SK-N-SH treated with all-trans-retinoic acid at 6 μM for 48 hours (cell line): ENCODE data around the gene UVSSA.
A peak's percentile ranks its signal among the peaks of the same experiment; 100 is the strongest.

Experiments
- ATAC-seq: fragments of 200-7000 bp; cut with Tn5 transposase; 3 replicates; pipeline ENCODE4 v1.9.1; 2020; ENCODE audit warnings: mild to moderate bottlenecking, moderate library complexity
- ARNTL ChIP-seq: fragments of 450-650 bp; formaldehyde crosslinking; IDR thresholded peaks from 2 replicates; pipeline ENCODE4 v1.5.0; 2020; ENCODE audit warnings: low read depth, mild to moderate bottlenecking, moderate library complexity, borderline replicate concordance
- BACH2 ChIP-seq: fragments of 250-450 bp; sonication (Bioruptor Pico); IDR thresholded peaks from 2 replicates; pipeline ENCODE4 v1.9.0; 2021; ENCODE audit warnings: mild to moderate bottlenecking, borderline replicate concordance
- CREB5 ChIP-seq: fragments of 250-450 bp; sonication (Bioruptor Pico); IDR thresholded peaks from 2 replicates; pipeline ENCODE4 v1.5.1; 2020; ENCODE audit warnings: low read depth, mild to moderate bottlenecking, moderate library complexity
- CSDC2 ChIP-seq: fragments of 250-450 bp; sonication (Bioruptor Pico); IDR thresholded peaks from 2 replicates; pipeline ENCODE4 v1.5.0; 2020; ENCODE audit warnings: mild to moderate bottlenecking, moderate library complexity
- CSRNP3 ChIP-seq: fragments of 250-450 bp; sonication (Bioruptor Pico); IDR thresholded peaks from 2 replicates; pipeline ENCODE4 v1.5.1; 2021; ENCODE audit warnings: mild to moderate bottlenecking, moderate library complexity
- ESRRG ChIP-seq: fragments of 250-450 bp; sonication (Bioruptor Pico); IDR thresholded peaks from 2 replicates; pipeline ENCODE4 v1.6.1; 2021; ENCODE audit warnings: mild to moderate bottlenecking
- GLIS3 ChIP-seq: fragments of 250-450 bp; sonication (Bioruptor Pico); IDR thresholded peaks from 2 replicates; pipeline ENCODE4 v1.5.0; 2020; ENCODE audit warnings: mild to moderate bottlenecking, moderate library complexity
- ISL1 ChIP-seq: fragments of 250-450 bp; sonication (Bioruptor Pico); IDR thresholded peaks from 2 replicates; pipeline ENCODE4 v2.1.2; 2022; ENCODE audit warnings: mild to moderate bottlenecking, moderate library complexity
- OSR1 ChIP-seq: fragments of 250-450 bp; sonication (Bioruptor Pico); IDR thresholded peaks from 2 replicates; pipeline ENCODE4 v1.8.0; 2022; ENCODE audit warnings: moderate library complexity, mild to moderate bottlenecking, inconsistent platforms
- PPARA ChIP-seq: fragments of 250-450 bp; sonication (Bioruptor Pico); IDR thresholded peaks from 2 replicates; pipeline ENCODE4 v1.5.0; 2020; ENCODE audit warnings: mild to moderate bottlenecking, borderline replicate concordance
- RARB ChIP-seq: fragments of 250-450 bp; sonication (Bioruptor Pico); IDR thresholded peaks from 2 replicates; pipeline ENCODE4 v1.8.0; 2021; ENCODE audit warnings: mild to moderate bottlenecking, moderate library complexity
- SNAI2 ChIP-seq: fragments of 250-450 bp; sonication (Bioruptor Pico); IDR thresholded peaks from 2 replicates; pipeline ENCODE4 v1.5.0; 2020; ENCODE audit warnings: mild to moderate bottlenecking, moderate library complexity
- TCF4 ChIP-seq: fragments of 250-450 bp; sonication (Bioruptor Pico); IDR thresholded peaks from 2 replicates; pipeline ENCODE4 v1.8.0; 2021; ENCODE audit warnings: mild to moderate bottlenecking, moderate library complexity, borderline replicate concordance
- TOX ChIP-seq: fragments of 250-450 bp; sonication (Bioruptor Pico); IDR thresholded peaks from 2 replicates; pipeline ENCODE4 v1.8.0; 2021; ENCODE audit warnings: mild to moderate bottlenecking, moderate library complexity, borderline replicate concordance
- ZC3H10 ChIP-seq: fragments of 250-450 bp; sonication (Bioruptor Pico); IDR thresholded peaks from 2 replicates; pipeline ENCODE4 v1.5.1; 2021; ENCODE audit warnings: mild to moderate bottlenecking, moderate library complexity
- ZFP3 ChIP-seq: fragments of 250-450 bp; sonication (Bioruptor Pico); IDR thresholded peaks from 2 replicates; pipeline ENCODE4 v1.5.0; 2020; ENCODE audit warnings: mild to moderate bottlenecking, moderate library complexity
- ZFP30 ChIP-seq: fragments of 450-650 bp; formaldehyde crosslinking; IDR thresholded peaks from 2 replicates; pipeline ENCODE4 v1.5.0; 2022; ENCODE audit warnings: mild to moderate bottlenecking, moderate library complexity
- ZNF565 ChIP-seq: fragments of 450-650 bp; formaldehyde crosslinking; conservative IDR thresholded peaks from 2 replicates; pipeline ENCODE4 v1.5.0; 2020; ENCODE audit warnings: low read depth, mild to moderate bottlenecking, moderate library complexity
- ZNF70 ChIP-seq: fragments of 450-650 bp; formaldehyde crosslinking; IDR thresholded peaks from 2 replicates; pipeline ENCODE4 v1.5.0; 2020; ENCODE audit warnings: mild to moderate bottlenecking, moderate library complexity
- ZNF8 ChIP-seq: fragments of 450-650 bp; formaldehyde crosslinking; IDR thresholded peaks from 2 replicates; pipeline ENCODE4 v1.5.0; 2020; ENCODE audit warnings: mild to moderate bottlenecking, moderate library complexity
- TF ChIP-seq, protein P1 (sequence below): fragments of 250-450 bp; sonication (Bioruptor Pico); IDR thresholded peaks from 2 replicates; pipeline ENCODE4 v1.8.0; 2021; ENCODE audit warnings: low read depth, mild to moderate bottlenecking, moderate library complexity, borderline replicate concordance
- TF ChIP-seq, protein P2 (sequence below): fragments of 250-450 bp; sonication (Bioruptor Pico); IDR thresholded peaks from 2 replicates; pipeline ENCODE4 v1.5.0; 2020; ENCODE audit warnings: mild to moderate bottlenecking, moderate library complexity
- TF ChIP-seq, protein P3 (sequence below): fragments of 250-450 bp; sonication (Bioruptor Pico); IDR thresholded peaks from 2 replicates; pipeline ENCODE4 v1.8.0; 2020; ENCODE audit warnings: mild to moderate bottlenecking, moderate library complexity, borderline replicate concordance

Gene UVSSA

GRCh38 chr4:1410491-1411325 lies 63.7 kb downstream of the UVSSA start:
- TF ChIP-seq ZNF8, result peak; percentile 43; the same call in 1 of the 2 replicates
- peak; percentile 98 for TF ChIP-seq CSDC2 (CRISPR knock-in tag)
- TF ChIP-seq, protein P1, sequence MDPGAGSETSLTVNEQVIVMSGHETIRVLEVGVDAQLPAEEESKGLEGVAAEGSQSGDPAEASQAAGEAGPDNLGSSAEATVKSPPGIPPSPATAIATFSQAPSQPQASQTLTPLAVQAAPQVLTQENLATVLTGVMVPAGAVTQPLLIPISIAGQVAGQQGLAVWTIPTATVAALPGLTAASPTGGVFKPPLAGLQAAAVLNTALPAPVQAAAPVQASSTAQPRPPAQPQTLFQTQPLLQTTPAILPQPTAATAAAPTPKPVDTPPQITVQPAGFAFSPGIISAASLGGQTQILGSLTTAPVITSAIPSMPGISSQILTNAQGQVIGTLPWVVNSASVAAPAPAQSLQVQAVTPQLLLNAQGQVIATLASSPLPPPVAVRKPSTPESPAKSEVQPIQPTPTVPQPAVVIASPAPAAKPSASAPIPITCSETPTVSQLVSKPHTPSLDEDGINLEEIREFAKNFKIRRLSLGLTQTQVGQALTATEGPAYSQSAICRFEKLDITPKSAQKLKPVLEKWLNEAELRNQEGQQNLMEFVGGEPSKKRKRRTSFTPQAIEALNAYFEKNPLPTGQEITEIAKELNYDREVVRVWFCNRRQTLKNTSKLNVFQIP (CRISPR knock-in tag), result no peak
- TF ChIP-seq TOX (CRISPR knock-in tag), result no peak
- peak; percentile 89; the same call in 1 of the 2 replicates for TF ChIP-seq GLIS3 (CRISPR knock-in tag)
- peak; percentile 81 for TF ChIP-seq ZC3H10 (CRISPR knock-in tag)
- TF ChIP-seq ISL1, result peak; percentile 69
- peak; percentile 99 for TF ChIP-seq SNAI2
- peak; percentile 89 for TF ChIP-seq BACH2 (CRISPR knock-in tag)
- TF ChIP-seq CREB5, result no peak
- peak; percentile 93 for TF ChIP-seq ZFP3 (CRISPR knock-in tag)
- TF ChIP-seq TCF4 (CRISPR knock-in tag), result no peak
- TF ChIP-seq, protein P2, sequence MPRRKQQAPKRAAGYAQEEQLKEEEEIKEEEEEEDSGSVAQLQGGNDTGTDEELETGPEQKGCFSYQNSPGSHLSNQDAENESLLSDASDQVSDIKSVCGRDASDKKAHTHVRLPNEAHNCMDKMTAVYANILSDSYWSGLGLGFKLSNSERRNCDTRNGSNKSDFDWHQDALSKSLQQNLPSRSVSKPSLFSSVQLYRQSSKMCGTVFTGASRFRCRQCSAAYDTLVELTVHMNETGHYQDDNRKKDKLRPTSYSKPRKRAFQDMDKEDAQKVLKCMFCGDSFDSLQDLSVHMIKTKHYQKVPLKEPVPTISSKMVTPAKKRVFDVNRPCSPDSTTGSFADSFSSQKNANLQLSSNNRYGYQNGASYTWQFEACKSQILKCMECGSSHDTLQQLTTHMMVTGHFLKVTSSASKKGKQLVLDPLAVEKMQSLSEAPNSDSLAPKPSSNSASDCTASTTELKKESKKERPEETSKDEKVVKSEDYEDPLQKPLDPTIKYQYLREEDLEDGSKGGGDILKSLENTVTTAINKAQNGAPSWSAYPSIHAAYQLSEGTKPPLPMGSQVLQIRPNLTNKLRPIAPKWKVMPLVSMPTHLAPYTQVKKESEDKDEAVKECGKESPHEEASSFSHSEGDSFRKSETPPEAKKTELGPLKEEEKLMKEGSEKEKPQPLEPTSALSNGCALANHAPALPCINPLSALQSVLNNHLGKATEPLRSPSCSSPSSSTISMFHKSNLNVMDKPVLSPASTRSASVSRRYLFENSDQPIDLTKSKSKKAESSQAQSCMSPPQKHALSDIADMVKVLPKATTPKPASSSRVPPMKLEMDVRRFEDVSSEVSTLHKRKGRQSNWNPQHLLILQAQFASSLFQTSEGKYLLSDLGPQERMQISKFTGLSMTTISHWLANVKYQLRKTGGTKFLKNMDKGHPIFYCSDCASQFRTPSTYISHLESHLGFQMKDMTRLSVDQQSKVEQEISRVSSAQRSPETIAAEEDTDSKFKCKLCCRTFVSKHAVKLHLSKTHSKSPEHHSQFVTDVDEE (CRISPR knock-in tag), result peak; percentile 92
- TF ChIP-seq OSR1 (CRISPR knock-in tag), result peak; percentile 88; the same call in 1 of the 2 replicates
- peak; percentile 89; the same call in 1 of the 2 replicates for TF ChIP-seq ZNF565 (CRISPR knock-in tag)
- no peak for TF ChIP-seq ARNTL (CRISPR knock-in tag)
- TF ChIP-seq, protein P3, sequence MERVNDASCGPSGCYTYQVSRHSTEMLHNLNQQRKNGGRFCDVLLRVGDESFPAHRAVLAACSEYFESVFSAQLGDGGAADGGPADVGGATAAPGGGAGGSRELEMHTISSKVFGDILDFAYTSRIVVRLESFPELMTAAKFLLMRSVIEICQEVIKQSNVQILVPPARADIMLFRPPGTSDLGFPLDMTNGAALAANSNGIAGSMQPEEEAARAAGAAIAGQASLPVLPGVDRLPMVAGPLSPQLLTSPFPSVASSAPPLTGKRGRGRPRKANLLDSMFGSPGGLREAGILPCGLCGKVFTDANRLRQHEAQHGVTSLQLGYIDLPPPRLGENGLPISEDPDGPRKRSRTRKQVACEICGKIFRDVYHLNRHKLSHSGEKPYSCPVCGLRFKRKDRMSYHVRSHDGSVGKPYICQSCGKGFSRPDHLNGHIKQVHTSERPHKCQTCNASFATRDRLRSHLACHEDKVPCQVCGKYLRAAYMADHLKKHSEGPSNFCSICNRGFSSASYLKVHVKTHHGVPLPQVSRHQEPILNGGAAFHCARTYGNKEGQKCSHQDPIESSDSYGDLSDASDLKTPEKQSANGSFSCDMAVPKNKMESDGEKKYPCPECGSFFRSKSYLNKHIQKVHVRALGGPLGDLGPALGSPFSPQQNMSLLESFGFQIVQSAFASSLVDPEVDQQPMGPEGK (CRISPR knock-in tag), result peak; percentile 93
- TF ChIP-seq CSRNP3, result no peak
- TF ChIP-seq ZFP30, result peak; percentile 66; the same call in 1 of the 2 replicates
- TF ChIP-seq ESRRG (CRISPR knock-in tag), result no peak
- no peak for TF ChIP-seq ZNF70
- 0 out of 2 replicates have a peak, but pooled peaks have one; percentile 51 for TF ChIP-seq RARB
- TF ChIP-seq PPARA (CRISPR knock-in tag), result peak; percentile 84

More at GRCh38 chr4:1410491-1411325, 63.7 kb downstream of the UVSSA start:
- peak; percentile 83 for ATAC-seq
